ENCODE results near the gene PPP2R5C. TPM values are rescaled to one million over a fixed set of nuclear protein-coding genes. Genes with fewer than 3 reads are reported as not detected.
A peak's percentile ranks its signal among the peaks of the same experiment; 100 is the strongest.

Gene PPP2R5C
- total RNA-seq, 4 donors from 2014 or later, result 66.2 to 211 (median 116) TPM

- peaks cover 0 to 57% (median 8%) of the 10 kb centered on the region in 4 donors for H3K36me3 ChIP-seq
Observed at GRCh38 chr14:101889366-101889765, 127.9 kb downstream of the PPP2R5C start.

DNA sequence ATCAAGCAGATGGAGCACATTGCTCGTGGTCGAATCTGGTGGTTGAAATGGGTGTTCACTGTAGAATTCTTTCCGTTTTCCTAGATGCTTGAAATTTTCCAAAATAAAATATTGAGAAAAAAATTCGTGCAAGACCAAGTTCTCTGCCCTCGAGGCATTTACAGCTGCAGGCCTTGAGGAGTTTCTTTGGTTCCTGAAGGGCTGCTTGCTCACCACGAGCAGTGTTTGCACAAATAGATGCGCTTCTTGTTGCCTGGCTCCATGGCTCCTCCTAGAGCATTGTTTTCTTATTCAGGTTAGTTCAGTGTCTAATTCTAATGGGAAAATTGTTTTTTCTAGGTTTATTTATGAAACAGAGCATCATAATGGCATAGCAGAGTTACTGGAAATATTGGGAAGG, 128.4 kb downstream of the PPP2R5C start:
- Histone ChIP-seq H3K27me3 (no peaks in the 10 kb centered on the region), H3K9me3 (no peaks in the 10 kb centered on the region), H3K36me3 (peaks cover 0 to 52% (median 6%) of the 10 kb centered on the region in 4 donors), H3K4me3 (no peak overlapping the region), H3K4me1 (peaks cover 0 to 11% (median 7%) of the 10 kb centered on the region in 4 donors), H3K27ac (no peak overlapping the region)
- in situ Hi-C loops (cut with MboI; ENCODE audit: low pct_ligation_motif_present in 1 of 4, low pct_unique_long_range_greater_than_20kb in 1 of 4, low sequenced_read_pairs in 3 of 4), result no loop called here
- intact Hi-C loops (cut with DNase I; ENCODE audit: low total_unique reads), result loop anchor here (10.0 kb wide), 1 partner anchor 115 kb away; no protein-coding TSS in a partner anchor
- TF ChIP-seq, protein P1, sequence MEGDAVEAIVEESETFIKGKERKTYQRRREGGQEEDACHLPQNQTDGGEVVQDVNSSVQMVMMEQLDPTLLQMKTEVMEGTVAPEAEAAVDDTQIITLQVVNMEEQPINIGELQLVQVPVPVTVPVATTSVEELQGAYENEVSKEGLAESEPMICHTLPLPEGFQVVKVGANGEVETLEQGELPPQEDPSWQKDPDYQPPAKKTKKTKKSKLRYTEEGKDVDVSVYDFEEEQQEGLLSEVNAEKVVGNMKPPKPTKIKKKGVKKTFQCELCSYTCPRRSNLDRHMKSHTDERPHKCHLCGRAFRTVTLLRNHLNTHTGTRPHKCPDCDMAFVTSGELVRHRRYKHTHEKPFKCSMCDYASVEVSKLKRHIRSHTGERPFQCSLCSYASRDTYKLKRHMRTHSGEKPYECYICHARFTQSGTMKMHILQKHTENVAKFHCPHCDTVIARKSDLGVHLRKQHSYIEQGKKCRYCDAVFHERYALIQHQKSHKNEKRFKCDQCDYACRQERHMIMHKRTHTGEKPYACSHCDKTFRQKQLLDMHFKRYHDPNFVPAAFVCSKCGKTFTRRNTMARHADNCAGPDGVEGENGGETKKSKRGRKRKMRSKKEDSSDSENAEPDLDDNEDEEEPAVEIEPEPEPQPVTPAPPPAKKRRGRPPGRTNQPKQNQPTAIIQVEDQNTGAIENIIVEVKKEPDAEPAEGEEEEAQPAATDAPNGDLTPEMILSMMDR (IDR thresholded peaks at IDR 0.05), result peak in 1 of 5 experiments; percentile 15
- TF ChIP-seq POLR2A (IDR thresholded peaks at IDR 0.05), result no peak
- WGBS, 2 donors (ENCODE audit: low coverage in 1 of 2), result 52 to 78% methylated on average over 5 to 7 of the region's 7 CpGs
- DNase-seq, result peak; percentile 5

More at GRCh38 chr14:101889366-101889765, 127.9 kb downstream of the PPP2R5C start:
- in situ Hi-C loops (cut with MboI; ENCODE audit: low pct_ligation_motif_present in 1 of 4, low pct_unique_long_range_greater_than_20kb in 1 of 4, low sequenced_read_pairs in 3 of 4), result no loop called here
- peak; percentile 4 for DNase-seq
- peaks cover 0 to 11% (median 7%) of the 10 kb centered on the region in 4 donors for H3K4me1 ChIP-seq
- no peaks in the 10 kb centered on the region for H3K27me3 ChIP-seq
- 91 to 100% methylated on average over 1 to 10 of the region's 10 CpGs for WGBS, 2 donors (ENCODE audit: low coverage in 1 of 2)
- H3K9me3 ChIP-seq, result no peaks in the 10 kb centered on the region
- H3K27ac ChIP-seq, result no peak overlapping the region
- intact Hi-C loops (cut with DNase I; ENCODE audit: low total_unique reads), result loop anchor here (10.0 kb wide), 1 partner anchor 115 kb away; no protein-coding TSS in a partner anchor
- H3K4me3 ChIP-seq, result no peak overlapping the region
- TF ChIP-seq, protein P1 (IDR thresholded peaks at IDR 0.05), result no peak
- TF ChIP-seq POLR2AphosphoS5 (IDR thresholded peaks at IDR 0.05) (no peak), EP300 (IDR thresholded peaks at IDR 0.05; ENCODE audit: low read depth) (no peak), POLR2A (IDR thresholded peaks at IDR 0.05) (no peak)

GRCh38 chr14:101891471-101891870, 130.0 kb downstream of the PPP2R5C start:
- no peak overlapping the region for H3K4me3 ChIP-seq
- intact Hi-C loops (cut with DNase I; ENCODE audit: low total_unique reads) (no loop called here), in situ Hi-C loops (cut with MboI; ENCODE audit: low pct_ligation_motif_present in 1 of 4, low pct_unique_long_range_greater_than_20kb in 1 of 4, low sequenced_read_pairs in 3 of 4) (no loop called here)
- H3K36me3 ChIP-seq, result peaks cover 0 to 39% (median 5%) of the 10 kb centered on the region in 4 donors
- TF ChIP-seq EP300 (IDR thresholded peaks at IDR 0.05; ENCODE audit: low read depth) (no peak), POLR2AphosphoS5 (IDR thresholded peaks at IDR 0.05) (no peak), POLR2A (IDR thresholded peaks at IDR 0.05) (no peak)
- TF ChIP-seq, protein P1 (IDR thresholded peaks at IDR 0.05), result no peak
- peak; percentile 4 for DNase-seq
- no peaks in the 10 kb centered on the region for H3K9me3 ChIP-seq
- H3K27me3 ChIP-seq, result no peaks in the 10 kb centered on the region
- no peak overlapping the region for H3K27ac ChIP-seq
- H3K4me1 ChIP-seq, result peaks cover 0 to 16% (median 10%) of the 10 kb centered on the region in 4 donors
- 88 to 93% methylated on average over 5 to 20 of the region's 20 CpGs for WGBS, 2 donors (ENCODE audit: low coverage in 1 of 2)

- H3K36me3 ChIP-seq, result peaks cover 0 to 38% (median 12%) of the 10 kb centered on the region in 4 donors
- DNase-seq, result peak; percentile 8
- WGBS, 2 donors (ENCODE audit: low coverage in 1 of 2), result 56% methylated on average over 3 of the region's 3 CpGs; no CpG with 5 or more reads in 1 of the 2 donors
- no peak overlapping the region for H3K4me3 ChIP-seq
- no peaks in the 10 kb centered on the region for H3K9me3 ChIP-seq
- peak overlapping the region in 1 of 4 donors; percentile 22 for H3K27ac ChIP-seq
- TF ChIP-seq, protein P1 (IDR thresholded peaks at IDR 0.05), result no peak
- TF ChIP-seq EP300 (IDR thresholded peaks at IDR 0.05; ENCODE audit: low read depth) (no peak), POLR2A (IDR thresholded peaks at IDR 0.05) (no peak), POLR2AphosphoS5 (IDR thresholded peaks at IDR 0.05) (no peak)
- in situ Hi-C loops (cut with MboI; ENCODE audit: low pct_ligation_motif_present in 1 of 4, low pct_unique_long_range_greater_than_20kb in 1 of 4, low sequenced_read_pairs in 3 of 4) (no loop called here), intact Hi-C loops (cut with DNase I; ENCODE audit: low total_unique reads) (no loop called here)
- peaks cover 0 to 16% (median 10%) of the 10 kb centered on the region in 4 donors for H3K4me1 ChIP-seq
- H3K27me3 ChIP-seq, result no peaks in the 10 kb centered on the region
Observed at GRCh38 chr14:101893759-101894158, 132.2 kb downstream of the PPP2R5C start.

All from transverse colon (tissue), 4 donors.